Measurements from ENCODE around the gene CNP. TPM values are rescaled to one million over a fixed set of nuclear protein-coding genes. Genes with fewer than 3 reads are reported as not detected.

Gene CNP
- total and polyA plus RNA-seq, 2 donors (not counting 1 experiment from before 2014, with no cell fraction given), result 19.0 to 45.2 TPM

DNA sequence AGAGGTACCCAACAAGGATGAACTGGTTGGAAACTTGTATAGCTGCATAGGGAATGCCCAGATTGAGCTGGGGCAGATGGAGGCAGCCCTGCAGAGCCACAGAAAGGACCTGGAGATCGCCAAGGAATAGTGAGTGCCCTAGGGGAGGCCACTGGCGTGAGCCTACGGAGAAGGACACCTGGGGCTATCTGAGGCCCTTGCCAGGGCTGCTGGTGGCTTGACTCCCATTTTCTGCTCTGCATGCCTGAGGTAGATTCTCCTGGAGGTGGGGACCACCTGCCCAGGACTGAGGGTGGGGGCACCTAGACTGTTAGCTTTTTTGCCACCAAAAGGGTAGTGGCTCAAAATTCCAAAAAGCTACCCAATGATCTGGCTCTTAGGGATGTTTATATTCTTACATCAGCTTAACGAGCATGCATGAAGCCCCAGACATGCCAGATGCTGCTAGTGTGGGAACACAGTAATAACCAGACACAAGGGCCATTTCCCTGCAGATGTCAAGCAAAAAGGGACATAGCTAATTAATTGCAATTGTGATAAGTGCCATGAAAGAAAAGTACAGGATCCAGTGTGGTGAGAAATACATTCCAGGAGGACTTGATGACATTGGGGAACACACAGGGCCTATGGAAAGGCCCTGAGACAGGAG, 27.4 kb upstream of the CNP start:
- H3K27me3 Mint-ChIP-seq, result peaks cover 3% of the 10 kb centered on the region
- Histone ChIP-seq H3K27me3 (replicated peaks in 1 of 4; ENCODE audit: control extremely low read depth in 1 of 4, control insufficient read depth in 3 of 4, insufficient read depth in 4 of 4, low read length in 3 of 4) (no peaks in the 10 kb centered on the region), H3K4me1 (ENCODE audit: control insufficient read depth in 2 of 2, insufficient read depth in 2 of 2, low read length in 2 of 2) (no peaks in the 10 kb centered on the region), H4K20me1 (ENCODE audit: control insufficient read depth, insufficient read depth, low read length, poor library complexity, severe bottlenecking) (no peaks in the 10 kb centered on the region), H3K79me2 (ENCODE audit: control insufficient read depth, insufficient read depth, low read length) (no peaks in the 10 kb centered on the region), H3K4me2 (replicated peaks; ENCODE audit: low read depth, low read length, poor library complexity, severe bottlenecking) (no peak overlapping the region), H3K4me3 (ENCODE audit: control extremely low read depth in 1 of 5, extremely low read depth in 1 of 5, insufficient read depth in 1 of 5, low read depth in 2 of 5, low read length in 4 of 5) (no peak overlapping the region), H3K9ac (ENCODE audit: low read length) (no peak overlapping the region), H3K9me3 (ENCODE audit: control extremely low read depth in 1 of 3, control insufficient read depth in 2 of 3, insufficient read depth in 1 of 3, low read length in 2 of 3) (no peaks in the 10 kb centered on the region), H3K27ac (ENCODE audit: low read length in 2 of 2) (no peak overlapping the region), H2AFZ (ENCODE audit: insufficient read depth, low read depth, low read length, poor library complexity, severe bottlenecking) (no peak overlapping the region), H3K36me3 (replicated peaks in 1 of 2; ENCODE audit: control extremely low read depth in 1 of 2, control insufficient read depth in 1 of 2, extremely low read depth in 1 of 2, insufficient read depth in 2 of 2, low read length in 1 of 2) (no peaks in the 10 kb centered on the region)
- H3K9me3 Mint-ChIP-seq (ENCODE audit: insufficient read depth), result no peaks in the 10 kb centered on the region
- DNase-seq, result no peak
- H3K27ac Mint-ChIP-seq, result no peak overlapping the region
- 92% methylated on average over 4 of the region's 4 CpGs for WGBS (ENCODE audit: insufficient coverage)
- no peaks in the 10 kb centered on the region for H3K4me1 Mint-ChIP-seq
- CTCF ChIA-PET, result interaction anchor here (0.5 to 1.1 kb wide), 2 partner anchors 24 to 215 kb away, joined by 5 read pairs; no protein-coding TSS in a partner anchor
- no peak for TF ChIP-seq EZH2 (IDR thresholded peaks at IDR 0.05; ENCODE audit: borderline replicate concordance, insufficient read depth, low read depth, low read length, poor library complexity, severe bottlenecking)
- TF ChIP-seq, protein P1, sequence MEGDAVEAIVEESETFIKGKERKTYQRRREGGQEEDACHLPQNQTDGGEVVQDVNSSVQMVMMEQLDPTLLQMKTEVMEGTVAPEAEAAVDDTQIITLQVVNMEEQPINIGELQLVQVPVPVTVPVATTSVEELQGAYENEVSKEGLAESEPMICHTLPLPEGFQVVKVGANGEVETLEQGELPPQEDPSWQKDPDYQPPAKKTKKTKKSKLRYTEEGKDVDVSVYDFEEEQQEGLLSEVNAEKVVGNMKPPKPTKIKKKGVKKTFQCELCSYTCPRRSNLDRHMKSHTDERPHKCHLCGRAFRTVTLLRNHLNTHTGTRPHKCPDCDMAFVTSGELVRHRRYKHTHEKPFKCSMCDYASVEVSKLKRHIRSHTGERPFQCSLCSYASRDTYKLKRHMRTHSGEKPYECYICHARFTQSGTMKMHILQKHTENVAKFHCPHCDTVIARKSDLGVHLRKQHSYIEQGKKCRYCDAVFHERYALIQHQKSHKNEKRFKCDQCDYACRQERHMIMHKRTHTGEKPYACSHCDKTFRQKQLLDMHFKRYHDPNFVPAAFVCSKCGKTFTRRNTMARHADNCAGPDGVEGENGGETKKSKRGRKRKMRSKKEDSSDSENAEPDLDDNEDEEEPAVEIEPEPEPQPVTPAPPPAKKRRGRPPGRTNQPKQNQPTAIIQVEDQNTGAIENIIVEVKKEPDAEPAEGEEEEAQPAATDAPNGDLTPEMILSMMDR (IDR thresholded peaks at IDR 0.05), result no peak
- intact Hi-C loops (cut with micrococcal nuclease), result no loop called here
- ATAC-seq (ENCODE audit: low read depth), result no peak
- POLR2A ChIA-PET, result no interaction called here
- H3K4me3 Mint-ChIP-seq, result no peak overlapping the region

DNA sequence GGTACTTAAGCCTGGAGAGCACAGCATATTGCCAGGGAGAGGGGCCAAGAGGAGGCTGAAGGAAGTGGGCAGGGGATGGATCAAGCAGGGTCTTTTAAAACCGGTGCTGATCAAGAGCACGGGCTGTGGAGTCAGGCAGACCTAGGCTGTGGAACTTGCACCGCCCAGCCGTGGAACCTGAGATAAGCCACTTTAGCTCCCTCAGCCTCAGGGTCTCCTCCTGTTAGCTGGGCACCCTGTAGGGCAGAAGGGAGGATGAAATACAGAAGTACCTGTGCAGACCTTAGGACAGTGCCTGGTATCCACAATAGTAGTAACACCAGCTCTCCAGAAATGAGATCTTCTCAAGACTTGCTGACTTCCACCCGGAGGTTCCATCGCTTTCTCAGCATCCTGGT, 26.9 kb upstream of the CNP start:
- no peak overlapping the region for H3K27ac ChIP-seq (ENCODE audit: low read length in 2 of 2)
- H3K36me3 ChIP-seq (replicated peaks in 1 of 2; ENCODE audit: control extremely low read depth in 1 of 2, control insufficient read depth in 1 of 2, extremely low read depth in 1 of 2, insufficient read depth in 2 of 2, low read length in 1 of 2), result no peaks in the 10 kb centered on the region
- Mint-ChIP-seq H3K9me3 (ENCODE audit: insufficient read depth) (no peaks in the 10 kb centered on the region), H3K27ac (no peak overlapping the region), H3K27me3 (peaks cover 3% of the 10 kb centered on the region), H3K4me1 (no peaks in the 10 kb centered on the region), H3K4me3 (no peak overlapping the region)
- no peak for ATAC-seq (ENCODE audit: low read depth)
- no peak overlapping the region for H3K9ac ChIP-seq (ENCODE audit: low read length)
- no peak for DNase-seq
- 98% methylated on average over 6 of the region's 6 CpGs for WGBS (ENCODE audit: insufficient coverage)
- ChIA-PET CTCF (interaction anchor here (0.5 to 1.2 kb wide), 2 partner anchors 23 to 215 kb away, joined by 5 to 6 read pairs; no protein-coding TSS in a partner anchor), POLR2A (no interaction called here)
- no peaks in the 10 kb centered on the region for H4K20me1 ChIP-seq (ENCODE audit: control insufficient read depth, insufficient read depth, low read length, poor library complexity, severe bottlenecking)
- H3K79me2 ChIP-seq (ENCODE audit: control insufficient read depth, insufficient read depth, low read length), result no peaks in the 10 kb centered on the region
- H3K9me3 ChIP-seq (ENCODE audit: control extremely low read depth in 1 of 3, control insufficient read depth in 2 of 3, insufficient read depth in 1 of 3, low read length in 2 of 3), result no peaks in the 10 kb centered on the region
- H3K4me1 ChIP-seq (ENCODE audit: control insufficient read depth in 2 of 2, insufficient read depth in 2 of 2, low read length in 2 of 2), result no peaks in the 10 kb centered on the region
- H3K4me2 ChIP-seq (replicated peaks; ENCODE audit: low read depth, low read length, poor library complexity, severe bottlenecking), result no peak overlapping the region
- TF ChIP-seq EZH2 (IDR thresholded peaks at IDR 0.05; ENCODE audit: borderline replicate concordance, insufficient read depth, low read depth, low read length, poor library complexity, severe bottlenecking), result no peak
- TF ChIP-seq, protein P1 (IDR thresholded peaks at IDR 0.05), result no peak
- intact Hi-C loops (cut with micrococcal nuclease), result no loop called here
- H2AFZ ChIP-seq (ENCODE audit: insufficient read depth, low read depth, low read length, poor library complexity, severe bottlenecking), result no peak overlapping the region
- H3K4me3 ChIP-seq (ENCODE audit: control extremely low read depth in 1 of 5, extremely low read depth in 1 of 5, insufficient read depth in 1 of 5, low read depth in 2 of 5, low read length in 4 of 5), result no peak overlapping the region
- no peaks in the 10 kb centered on the region for H3K27me3 ChIP-seq (replicated peaks in 1 of 4; ENCODE audit: control extremely low read depth in 1 of 4, control insufficient read depth in 3 of 4, insufficient read depth in 4 of 4, low read length in 3 of 4)
